ENCODE data around the gene TLL2. TPM values are rescaled to one million over a fixed set of nuclear protein-coding genes. Genes with fewer than 3 reads are reported as not detected.

TLL2 gene
- total RNA-seq, 2 experiments from 2014 or later: 0.09 to 0.18 TPM

DNA sequence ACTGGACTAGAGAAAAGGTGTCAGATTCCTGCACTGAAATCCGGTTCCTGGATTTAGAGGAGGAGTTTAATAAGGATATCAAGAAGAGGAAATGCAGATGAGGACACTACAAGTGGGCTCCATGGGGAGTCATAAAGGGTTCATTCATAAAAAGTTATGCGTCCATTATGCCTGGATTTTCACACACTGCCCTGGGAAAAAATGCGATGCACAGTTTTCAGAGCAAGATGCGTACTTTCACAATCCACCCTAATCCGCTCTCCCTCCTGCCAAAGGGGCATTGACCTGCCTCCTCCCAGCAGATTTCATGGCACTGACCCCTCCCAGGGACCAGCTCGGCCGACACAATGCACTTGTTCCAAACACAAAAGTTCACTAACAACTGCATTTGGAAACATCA lies 112.7 kb downstream of the TLL2 start:
- ATAC-seq: no peak
- no peak for DNase-seq
- intact Hi-C loops (cut with micrococcal nuclease): no loop called here
- Mint-ChIP-seq H3K4me3 (no peak overlapping the region), H3K4me1 (ENCODE audit: low read depth) (no peaks in the 10 kb centered on the region), H3K27me3 (peaks cover 22% of the 10 kb centered on the region), H3K27ac (no peak overlapping the region), H3K36me3 (ENCODE audit: low read depth) (no peaks in the 10 kb centered on the region), H3K9me3 (no peaks in the 10 kb centered on the region)
- CTCF ChIA-PET: no interaction called here
- TF ChIP-seq, protein P1, sequence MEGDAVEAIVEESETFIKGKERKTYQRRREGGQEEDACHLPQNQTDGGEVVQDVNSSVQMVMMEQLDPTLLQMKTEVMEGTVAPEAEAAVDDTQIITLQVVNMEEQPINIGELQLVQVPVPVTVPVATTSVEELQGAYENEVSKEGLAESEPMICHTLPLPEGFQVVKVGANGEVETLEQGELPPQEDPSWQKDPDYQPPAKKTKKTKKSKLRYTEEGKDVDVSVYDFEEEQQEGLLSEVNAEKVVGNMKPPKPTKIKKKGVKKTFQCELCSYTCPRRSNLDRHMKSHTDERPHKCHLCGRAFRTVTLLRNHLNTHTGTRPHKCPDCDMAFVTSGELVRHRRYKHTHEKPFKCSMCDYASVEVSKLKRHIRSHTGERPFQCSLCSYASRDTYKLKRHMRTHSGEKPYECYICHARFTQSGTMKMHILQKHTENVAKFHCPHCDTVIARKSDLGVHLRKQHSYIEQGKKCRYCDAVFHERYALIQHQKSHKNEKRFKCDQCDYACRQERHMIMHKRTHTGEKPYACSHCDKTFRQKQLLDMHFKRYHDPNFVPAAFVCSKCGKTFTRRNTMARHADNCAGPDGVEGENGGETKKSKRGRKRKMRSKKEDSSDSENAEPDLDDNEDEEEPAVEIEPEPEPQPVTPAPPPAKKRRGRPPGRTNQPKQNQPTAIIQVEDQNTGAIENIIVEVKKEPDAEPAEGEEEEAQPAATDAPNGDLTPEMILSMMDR (IDR thresholded peaks at IDR 0.05): no peak
- POLR2A ChIA-PET: no interaction called here

DNA sequence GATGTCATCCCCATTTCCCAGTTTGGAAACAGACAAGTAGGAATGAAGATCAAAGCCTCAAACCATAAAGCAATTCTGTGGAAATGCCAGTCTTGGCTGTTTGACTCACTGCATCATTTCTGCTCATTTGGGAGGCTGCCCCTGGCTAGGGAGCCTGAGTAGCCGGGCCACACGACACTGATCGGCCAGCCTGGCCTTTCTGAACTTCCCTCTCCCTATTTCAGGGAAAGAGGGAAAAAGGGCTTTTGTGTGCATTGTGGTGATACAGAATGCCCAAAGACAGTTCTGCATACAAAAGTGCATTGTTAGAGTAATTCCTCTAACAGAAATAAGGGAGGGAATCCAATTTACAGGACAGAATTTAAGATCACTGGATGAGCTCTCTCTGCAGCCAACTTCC lies 113.3 kb downstream of the TLL2 start:
- H3K4me3 Mint-ChIP-seq: no peak overlapping the region
- H3K9me3 Mint-ChIP-seq: no peaks in the 10 kb centered on the region
- intact Hi-C loops (cut with micrococcal nuclease): no loop called here
- DNase-seq (no peak), ATAC-seq (no peak)
- H3K36me3 Mint-ChIP-seq (ENCODE audit: low read depth): no peaks in the 10 kb centered on the region
- ChIA-PET CTCF (no interaction called here), POLR2A (no interaction called here)
- H3K4me1 Mint-ChIP-seq (ENCODE audit: low read depth): no peaks in the 10 kb centered on the region
- H3K27ac Mint-ChIP-seq: no peak overlapping the region
- TF ChIP-seq, protein P1 (IDR thresholded peaks at IDR 0.05): no peak
- peaks cover 19% of the 10 kb centered on the region for H3K27me3 Mint-ChIP-seq

DNA sequence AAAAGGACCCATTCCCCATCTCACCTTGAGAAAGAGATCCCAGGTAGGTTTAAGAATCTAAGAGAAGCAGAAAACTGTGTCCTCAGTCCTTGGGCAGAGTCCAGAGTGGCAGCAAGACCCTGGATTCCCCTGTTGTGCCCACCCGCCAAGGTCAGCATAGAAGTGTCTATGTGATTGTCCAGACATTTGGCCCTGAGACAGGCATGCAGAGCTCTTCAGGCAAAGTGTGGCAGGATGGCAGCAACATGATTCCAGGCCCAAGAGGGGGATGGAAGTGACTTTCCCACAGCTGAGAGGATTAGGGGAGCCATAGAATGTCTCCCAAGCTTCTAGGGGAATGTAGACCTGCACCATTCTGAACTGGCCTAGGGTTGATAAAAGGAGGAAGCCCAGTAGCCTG lies 115.8 kb downstream of the TLL2 start:
- H3K9me3 Mint-ChIP-seq: no peaks in the 10 kb centered on the region
- peaks cover 18% of the 10 kb centered on the region for H3K27me3 Mint-ChIP-seq
- no peaks in the 10 kb centered on the region for H3K36me3 Mint-ChIP-seq (ENCODE audit: low read depth)
- ChIA-PET POLR2A (no interaction called here), CTCF (interaction anchor here (5.2 kb wide), 1 partner anchor 117 kb away, joined by 30 read pairs; the partner anchor contains the start of gene TLL2)
- ATAC-seq (no peak), DNase-seq (no peak)
- H3K4me1 Mint-ChIP-seq (ENCODE audit: low read depth): no peaks in the 10 kb centered on the region
- H3K27ac Mint-ChIP-seq: no peak overlapping the region
- intact Hi-C loops (cut with micrococcal nuclease): loop anchor here (5.0 kb wide), 1 partner anchor 114 kb away; the partner anchor contains the start of gene TLL2
- no peak overlapping the region for H3K4me3 Mint-ChIP-seq
- TF ChIP-seq, protein P1 (IDR thresholded peaks at IDR 0.05): no peak

DNA sequence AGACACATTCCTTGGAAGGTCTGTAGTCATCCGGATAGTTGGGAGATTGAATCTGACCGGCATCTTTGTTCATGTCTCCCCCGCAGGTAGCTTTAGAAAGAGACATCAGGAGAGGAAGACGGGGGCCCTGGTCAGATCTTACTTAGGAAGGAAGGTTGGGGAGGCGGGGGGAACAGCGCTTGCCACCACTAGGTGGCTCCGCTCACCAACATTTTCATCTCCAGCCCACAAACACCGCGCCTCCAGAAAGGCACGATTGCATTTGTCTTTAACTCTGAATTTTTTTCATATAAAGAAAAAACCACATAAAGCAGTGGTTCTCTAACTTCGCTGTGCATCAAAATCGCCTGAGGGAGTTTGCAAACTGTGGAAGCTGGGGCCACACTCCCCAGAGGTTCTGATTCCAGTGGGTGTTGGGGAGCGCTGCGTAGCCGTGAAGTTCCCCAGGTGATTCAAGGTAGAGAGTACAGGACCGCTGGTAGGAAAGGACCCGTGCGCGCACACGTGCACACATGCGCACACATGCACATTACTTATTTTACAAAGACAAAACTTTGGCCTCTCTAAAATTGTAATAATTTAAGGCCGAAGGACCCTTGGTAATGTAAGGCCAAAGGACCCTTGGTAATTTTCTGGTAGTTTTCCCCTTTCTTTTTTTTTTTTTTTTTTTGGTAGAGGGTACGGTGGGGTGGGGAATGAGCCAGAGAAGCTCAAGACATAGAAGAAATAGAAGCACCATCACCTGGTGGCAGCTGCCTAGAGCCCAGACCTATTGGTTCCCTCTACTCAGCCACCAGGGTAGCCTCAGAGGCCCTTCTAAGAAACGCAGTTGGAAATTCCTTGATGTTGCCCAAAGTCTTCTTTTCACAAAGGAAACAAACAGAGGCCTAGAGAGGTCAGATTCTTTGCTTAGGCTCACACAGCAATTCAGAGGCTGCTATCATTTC lies 117.5 kb downstream of the TLL2 start:
- intact Hi-C loops (cut with micrococcal nuclease): loop anchor here (5.0 kb wide), 1 partner anchor 116 kb away; the partner anchor contains the start of gene TLL2
- Mint-ChIP-seq H3K4me3 (no peak overlapping the region), H3K27ac (no peak overlapping the region), H3K27me3 (peaks cover 16% of the 10 kb centered on the region), H3K4me1 (ENCODE audit: low read depth) (no peaks in the 10 kb centered on the region), H3K9me3 (no peaks in the 10 kb centered on the region), H3K36me3 (ENCODE audit: low read depth) (no peaks in the 10 kb centered on the region)
- DNase-seq (peak; percentile 79), ATAC-seq (peak; percentile 94)
- CTCF ChIA-PET: interaction anchor here (0.6 to 5.2 kb wide), 21 partner anchors 13 to 629 kb away, joined by 3 to 33 read pairs (median 4); partner anchors contain the start of gene TLL2
- TF ChIP-seq, protein P1 (IDR thresholded peaks at IDR 0.05): peak; percentile 89
- POLR2A ChIA-PET: no interaction called here

DNA sequence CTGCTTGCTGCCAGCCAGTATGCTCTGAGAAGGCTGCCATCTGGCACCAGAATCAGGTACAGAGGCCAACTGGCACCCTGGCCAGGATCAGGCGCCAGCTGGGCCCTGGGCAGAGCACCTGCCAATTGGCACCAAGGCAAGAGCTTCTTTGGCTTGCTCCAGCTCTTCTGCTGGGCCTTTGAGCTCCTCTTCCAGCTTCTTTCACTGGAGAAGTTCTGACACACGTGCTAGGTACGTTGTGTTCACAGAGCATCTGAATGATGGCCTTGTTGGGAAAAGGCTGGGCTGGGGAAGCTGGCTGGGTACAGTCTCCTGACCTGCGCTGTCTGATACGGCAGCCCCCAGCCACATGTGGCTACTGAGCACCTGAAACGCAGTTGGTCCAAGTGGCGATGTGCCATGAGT lies 123.3 kb downstream of the TLL2 start:
- DNase-seq (no peak), ATAC-seq (no peak)
- TF ChIP-seq, protein P1 (IDR thresholded peaks at IDR 0.05): no peak
- Mint-ChIP-seq H3K27ac (no peak overlapping the region), H3K4me3 (no peak overlapping the region), H3K4me1 (ENCODE audit: low read depth) (no peaks in the 10 kb centered on the region), H3K27me3 (no peaks in the 10 kb centered on the region), H3K36me3 (ENCODE audit: low read depth) (no peaks in the 10 kb centered on the region), H3K9me3 (no peaks in the 10 kb centered on the region)
- ChIA-PET CTCF (interaction anchor here (1.3 to 2.0 kb wide), 2 partner anchors 15 to 20 kb away, joined by 3 to 7 read pairs; no protein-coding TSS in a partner anchor), POLR2A (no interaction called here)
- intact Hi-C loops (cut with micrococcal nuclease): no loop called here

Data from activated CD8-positive, alpha-beta T cell treated with anti-CD3 and anti-CD28 coated beads for 36 hours (primary cell).